Measurements from ENCODE around the gene PTPRD.

GRCh38 chr9:8632493-8632892 lies 1980.3 kb downstream of the PTPRD start:
- TF ChIP-seq EZH2 (IDR thresholded peaks at IDR 0.05) (no peak), POLR2AphosphoS5 (IDR thresholded peaks at IDR 0.05; ENCODE audit: borderline replicate concordance, low read depth, low read length) (no peak), FOXP2 (optimal IDR thresholded peaks at IDR 0.05; ENCODE audit: control extremely low read depth, extremely low read length, insufficient read depth) (no peak)
